HK-2 (cell line): ENCODE measurements around the gene CYB561A3.

Source experiments
- DNase-seq: peaks from one replicate; pipeline ENCODE4 v3.0.0-alpha.2; 2018; ENCODE audit not compliant: unreplicated experiment

The CYB561A3 gene

DNA sequence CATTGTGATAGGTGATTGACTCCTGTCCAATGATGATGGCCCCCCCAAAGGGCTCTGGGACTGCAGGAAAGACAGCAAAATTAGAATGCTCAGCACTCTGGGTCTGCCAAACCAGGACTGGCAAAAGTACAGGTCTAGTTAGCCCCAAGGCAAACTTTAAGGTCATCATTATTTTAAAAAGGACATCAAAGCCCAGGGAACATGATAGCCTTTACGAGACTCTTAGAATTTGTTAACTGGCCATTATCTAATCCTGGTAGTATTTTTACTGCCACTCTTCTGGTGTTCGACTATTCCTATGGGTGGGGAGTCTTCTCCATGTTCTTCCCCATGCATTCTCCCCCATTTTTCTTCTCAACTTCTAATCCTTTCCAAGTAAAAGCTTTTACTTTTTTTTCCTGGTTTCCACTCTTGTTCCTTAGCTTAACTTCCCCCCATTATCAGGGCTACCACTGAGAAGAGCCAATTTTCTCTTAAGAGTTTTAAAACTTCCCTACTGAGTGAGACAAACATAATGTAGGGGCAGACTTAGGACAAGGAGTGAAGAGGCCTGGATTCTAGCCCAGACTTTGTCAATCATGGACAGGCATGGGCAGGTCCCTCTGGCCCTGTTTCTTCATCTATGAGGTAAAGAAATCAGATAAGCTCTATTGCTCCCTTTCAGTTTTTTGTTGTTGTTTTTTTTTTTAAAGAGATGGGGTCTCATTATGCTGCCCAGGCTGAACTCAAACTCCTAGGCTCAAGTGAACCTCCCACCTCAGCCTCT lies 35.9 kb downstream of the CYB561A3 start:
- DNase-seq: no peak

DNA sequence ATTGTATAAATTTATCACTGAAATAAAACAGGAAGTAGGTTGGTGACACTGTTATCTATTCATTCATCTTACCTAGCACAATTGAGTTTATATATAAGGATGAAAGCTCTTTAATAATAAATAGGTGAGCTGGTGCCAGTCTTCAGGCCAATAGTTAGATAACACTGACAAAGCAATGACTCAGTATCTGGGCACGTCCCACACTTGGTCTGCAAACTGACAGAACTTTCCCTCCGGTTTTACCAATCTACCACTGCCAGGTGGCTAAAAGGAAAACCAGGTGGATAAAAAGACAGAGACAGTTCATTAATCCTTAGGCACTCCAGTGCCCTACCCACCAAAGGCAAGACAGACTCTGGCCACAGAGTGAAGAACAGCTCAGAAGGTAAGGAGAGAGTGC lies 46.4 kb downstream of the CYB561A3 start:
- DNase-seq: no peak

DNA sequence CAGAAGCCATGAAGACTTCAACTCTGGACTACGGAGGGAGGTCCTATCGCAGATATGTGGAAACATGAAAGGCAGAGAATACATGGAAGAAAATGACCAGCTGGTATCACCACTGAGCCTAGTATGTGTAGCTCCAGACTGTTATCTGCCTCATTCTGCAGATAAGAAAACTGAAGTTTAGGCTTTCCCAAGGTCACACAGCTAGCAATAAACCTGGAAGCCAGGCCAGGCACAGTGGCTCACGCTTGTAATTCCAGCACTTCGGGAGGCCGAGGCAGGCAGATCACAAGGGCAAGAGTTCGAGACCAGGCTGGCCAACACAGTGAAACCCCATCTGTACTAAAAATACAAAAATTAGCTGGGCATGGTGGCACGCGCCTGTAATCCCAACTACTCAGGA lies 50.9 kb downstream of the CYB561A3 start:
- DNase-seq: no peak

DNA sequence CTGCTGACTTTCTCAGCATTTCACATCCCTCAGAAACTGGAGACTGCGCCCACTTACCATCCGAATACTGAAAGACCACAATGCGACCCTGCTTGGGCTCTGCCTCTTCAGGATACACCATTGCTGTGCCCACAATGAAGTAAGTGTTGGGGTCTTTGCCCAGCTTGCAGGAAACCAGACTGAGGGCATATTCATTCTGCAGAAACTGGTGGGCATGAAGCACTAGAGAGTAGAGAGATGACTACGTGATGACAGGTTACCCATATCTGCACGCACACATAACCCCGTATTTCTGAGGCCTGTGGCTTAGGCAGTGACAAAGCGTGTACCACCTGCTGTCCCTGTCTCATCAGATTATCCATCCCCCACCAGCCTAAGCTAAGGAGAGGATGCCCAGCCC lies 51.9 kb downstream of the CYB561A3 start:
- DNase-seq: no peak

DNA sequence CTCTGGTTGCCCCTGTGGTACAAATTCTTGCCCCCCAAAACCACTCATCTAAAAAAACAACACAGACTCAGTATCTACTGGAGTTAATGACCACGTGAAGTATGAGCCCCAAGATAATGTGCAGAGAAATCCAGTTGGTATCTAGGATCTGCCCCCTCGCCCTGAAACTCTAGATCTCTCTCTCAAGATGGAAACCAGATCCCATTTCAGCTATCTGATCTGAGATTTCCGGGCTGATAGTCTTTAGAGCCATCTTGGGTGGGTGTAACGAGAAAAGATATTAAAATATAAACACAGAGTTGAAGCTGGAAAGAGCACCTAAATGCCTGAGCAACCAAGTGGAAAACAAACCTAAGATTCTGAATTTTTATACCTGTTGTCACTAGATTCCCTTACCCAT lies 52.5 kb downstream of the CYB561A3 start:
- DNase-seq: no peak

DNA sequence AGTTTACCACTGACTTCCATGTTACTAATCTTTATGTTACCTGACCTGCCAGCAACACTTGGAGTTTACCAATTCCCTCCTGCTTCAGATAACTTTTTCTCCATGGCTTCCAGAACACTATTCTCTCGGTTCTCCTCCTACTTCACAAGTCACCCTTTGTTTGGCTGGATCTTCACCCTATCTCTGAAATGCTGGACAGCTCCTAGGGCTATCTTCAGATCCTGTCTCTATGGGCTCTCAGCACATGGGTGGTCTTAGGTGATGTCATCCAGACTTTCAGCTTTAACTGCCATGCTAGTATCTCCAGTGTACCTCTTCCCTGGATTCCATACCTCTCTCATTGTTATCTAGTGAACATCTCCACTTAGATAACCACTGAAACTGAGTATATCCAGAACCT lies 54.3 kb downstream of the CYB561A3 start:
- no peak for DNase-seq

DNA sequence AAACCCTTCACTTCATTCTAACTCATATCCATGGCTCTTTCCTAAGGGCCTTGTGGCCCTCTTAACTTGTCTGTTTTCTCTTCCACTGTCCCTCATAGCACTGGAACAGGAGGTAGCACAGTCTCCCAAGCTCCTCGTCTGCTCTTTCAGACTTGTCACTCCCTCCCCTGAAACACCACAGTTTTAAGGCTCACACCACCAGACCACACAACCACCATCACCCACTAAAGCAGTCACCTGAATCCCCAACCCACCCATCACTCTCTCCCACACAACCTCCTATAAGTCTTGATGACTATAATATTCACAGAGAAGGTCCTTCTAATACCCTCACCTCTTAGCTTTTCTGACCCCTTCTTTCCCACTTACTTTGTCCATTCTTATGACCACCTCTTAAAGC lies 55.5 kb downstream of the CYB561A3 start:
- no peak for DNase-seq

DNA sequence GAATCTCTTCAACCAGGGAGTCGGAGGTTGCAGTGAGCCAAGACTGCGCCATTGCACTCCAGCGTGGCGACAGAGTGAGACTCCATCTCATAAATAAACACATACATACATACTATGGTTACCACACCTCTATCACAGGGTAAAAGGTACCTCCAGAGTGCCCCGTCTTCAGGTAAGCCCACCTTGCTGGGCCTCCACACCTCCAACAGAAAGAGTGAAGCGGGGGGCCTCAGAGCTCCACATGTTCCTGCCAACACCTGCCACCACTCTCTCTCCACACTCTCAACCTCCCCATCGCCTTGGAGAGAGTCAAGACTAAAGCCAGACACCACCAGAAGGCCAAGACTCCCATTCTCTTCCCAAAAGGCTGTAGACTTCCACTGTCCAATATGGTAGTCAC lies 56.3 kb downstream of the CYB561A3 start:
- no peak for DNase-seq

DNA sequence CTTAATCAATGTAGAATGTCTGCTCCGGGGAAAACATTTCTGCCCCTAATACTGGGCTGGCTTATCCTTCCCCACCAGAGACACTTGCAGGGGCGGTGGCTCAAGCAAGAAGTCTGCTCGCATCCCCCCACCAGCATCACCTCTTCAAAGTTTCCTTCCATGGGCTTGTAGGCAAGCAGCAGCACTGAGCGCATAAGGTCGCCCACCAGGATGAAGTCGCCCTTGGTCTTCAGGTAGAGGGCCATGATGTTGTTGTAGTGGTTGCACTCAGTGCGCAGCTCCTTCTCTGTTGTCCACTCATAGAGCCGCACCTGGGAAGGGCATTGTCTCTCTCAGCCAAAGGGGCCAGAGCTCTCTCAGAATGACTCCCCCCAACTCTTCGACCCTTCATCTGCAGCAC lies 58.0 kb downstream of the CYB561A3 start:
- no peak for DNase-seq

DNA sequence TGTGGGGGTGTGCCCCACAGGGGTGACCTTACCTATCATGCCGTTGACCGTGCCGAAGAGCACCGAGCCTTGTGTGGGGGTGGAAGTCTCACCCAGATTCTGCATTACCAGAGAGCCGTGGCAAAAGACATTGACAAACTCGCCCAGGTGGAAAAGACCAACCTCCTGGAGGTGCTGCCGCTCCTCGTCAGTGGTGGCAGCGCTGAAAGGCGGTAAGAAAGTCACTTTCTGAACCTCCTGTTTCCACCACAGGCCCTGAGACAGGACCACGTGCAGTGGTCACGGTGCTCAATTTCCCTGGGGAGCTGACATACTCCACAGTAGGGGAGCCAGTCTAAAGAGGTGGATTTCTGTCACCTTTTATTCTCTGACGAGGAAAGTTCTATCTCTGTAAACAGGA lies 59.1 kb downstream of the CYB561A3 start:
- DNase-seq: no peak
